ENCODE measurements around the gene COL1A2.

The COL1A2 gene

DNA sequence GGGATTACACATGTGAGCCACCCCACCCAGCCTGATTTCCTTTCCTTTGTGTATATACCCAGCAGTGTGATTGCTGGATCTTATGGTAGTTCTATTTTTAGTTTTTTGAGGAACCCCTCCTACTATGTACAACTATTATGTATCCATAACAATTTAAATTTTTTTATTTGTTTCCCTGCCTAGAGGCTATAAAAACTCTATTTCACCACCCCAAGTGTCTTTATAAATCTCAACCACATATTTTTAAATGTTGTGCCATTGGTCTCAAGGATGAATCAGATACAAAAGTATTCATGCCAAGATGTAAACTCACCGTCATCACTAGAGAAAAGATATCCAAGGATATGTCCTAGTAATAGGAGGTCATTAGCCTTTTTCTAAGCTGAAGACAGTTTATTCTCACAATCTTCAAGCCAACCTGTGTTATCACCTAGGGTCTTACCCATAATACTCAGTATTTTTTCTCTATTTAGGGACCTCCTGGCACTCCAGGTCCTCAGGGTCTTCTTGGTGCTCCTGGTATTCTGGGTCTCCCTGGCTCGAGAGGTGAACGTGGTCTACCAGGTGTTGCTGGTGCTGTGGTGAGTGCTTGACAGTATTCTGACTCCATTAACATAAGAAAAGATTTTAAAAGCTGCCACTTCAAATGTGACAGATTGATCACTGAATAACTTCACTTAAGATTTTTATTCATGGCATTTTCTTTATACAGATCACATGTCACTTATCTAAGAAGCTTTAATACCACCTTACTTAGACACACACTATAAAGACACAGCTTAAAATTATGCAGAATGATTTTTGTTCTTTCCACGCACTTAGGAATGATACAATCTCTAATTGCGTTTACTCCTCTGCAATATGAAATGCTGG lies 29.4 kb downstream of the COL1A2 start:
- TF ChIP-seq CTCF (conservative IDR thresholded peaks at IDR 0.05; ENCODE audit: low read depth), result no peak
- DNase-seq (ENCODE audit: low spot score), result peak; percentile 27
- ChIA-PET CTCF (no interaction called here), POLR2A (ENCODE audit: low non-redundant PET) (no interaction called here)
- H3K27ac ChIP-seq, result no peak overlapping the region

- POLR2A ChIA-PET (ENCODE audit: low non-redundant PET), result no interaction called here
Measured at GRCh38 chr7:94425546-94425945, 30.9 kb downstream of the COL1A2 start.

GRCh38 chr7:94426980-94427875 lies 32.5 kb downstream of the COL1A2 start:
- CTCF ChIA-PET, result no interaction called here

More at GRCh38 chr7:94425546-94425945, 30.9 kb downstream of the COL1A2 start:
- no peak overlapping the region for H3K27ac ChIP-seq
- no peak for DNase-seq (ENCODE audit: low spot score)
- TF ChIP-seq CTCF (conservative IDR thresholded peaks at IDR 0.05; ENCODE audit: low read depth), result no peak
- CTCF ChIA-PET, result interaction anchor here (0.7 kb wide), 1 partner anchor 323 kb away, joined by 6 read pairs; no protein-coding TSS in a partner anchor

DNA sequence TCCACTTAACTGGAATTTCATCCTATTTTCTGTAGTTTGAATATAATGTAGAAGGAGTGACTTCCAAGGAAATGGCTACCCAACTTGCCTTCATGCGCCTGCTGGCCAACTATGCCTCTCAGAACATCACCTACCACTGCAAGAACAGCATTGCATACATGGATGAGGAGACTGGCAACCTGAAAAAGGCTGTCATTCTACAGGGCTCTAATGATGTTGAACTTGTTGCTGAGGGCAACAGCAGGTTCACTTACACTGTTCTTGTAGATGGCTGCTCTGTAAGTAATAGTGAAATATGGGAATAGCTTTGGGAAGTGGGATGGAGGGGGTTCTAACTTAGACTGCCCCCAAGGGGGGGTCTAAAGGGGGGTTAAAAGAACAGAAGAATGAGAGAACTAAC lies 34.5 kb downstream of the COL1A2 start:
- POLR2A ChIA-PET (ENCODE audit: low non-redundant PET), result no interaction called here
- no peak overlapping the region for H3K27ac ChIP-seq
- TF ChIP-seq CTCF (conservative IDR thresholded peaks at IDR 0.05; ENCODE audit: low read depth), result no peak
- no peak for DNase-seq (ENCODE audit: low spot score)
- CTCF ChIA-PET, result no interaction called here

More at GRCh38 chr7:94426980-94427875, 32.5 kb downstream of the COL1A2 start:
- POLR2A ChIA-PET (ENCODE audit: low non-redundant PET), result no interaction called here
- no peak for DNase-seq (ENCODE audit: low spot score)
- no peak for TF ChIP-seq CTCF (conservative IDR thresholded peaks at IDR 0.05; ENCODE audit: low read depth)
- no peak overlapping the region for H3K27ac ChIP-seq

DNA sequence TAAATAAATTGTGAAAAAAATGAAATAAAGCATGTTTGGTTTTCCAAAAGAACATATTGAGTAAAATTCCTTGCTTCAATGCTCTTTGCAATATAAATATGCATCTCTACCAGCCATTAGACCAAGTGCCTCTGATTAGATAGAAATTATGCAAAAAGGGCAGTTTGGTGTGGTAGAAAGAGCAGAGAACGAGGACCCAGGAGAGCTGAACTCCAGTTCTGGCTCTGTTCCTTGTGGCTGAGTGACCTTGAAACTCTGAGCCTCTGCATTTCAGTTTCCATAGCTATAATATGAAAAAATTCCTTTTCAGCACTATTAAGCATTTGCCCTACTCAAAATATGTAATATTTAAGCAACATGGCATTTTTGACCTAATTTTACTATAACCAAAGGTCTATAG lies 36.5 kb downstream of the COL1A2 start:
- POLR2A ChIA-PET (ENCODE audit: low non-redundant PET), result no interaction called here
- CTCF ChIA-PET, result interaction anchor here (0.7 kb wide), 1 partner anchor 557 kb away, joined by 4 read pairs; no protein-coding TSS in a partner anchor
- TF ChIP-seq CTCF (conservative IDR thresholded peaks at IDR 0.05; ENCODE audit: low read depth), result no peak
- no peak for DNase-seq (ENCODE audit: low spot score)
- no peak overlapping the region for H3K27ac ChIP-seq

DNA sequence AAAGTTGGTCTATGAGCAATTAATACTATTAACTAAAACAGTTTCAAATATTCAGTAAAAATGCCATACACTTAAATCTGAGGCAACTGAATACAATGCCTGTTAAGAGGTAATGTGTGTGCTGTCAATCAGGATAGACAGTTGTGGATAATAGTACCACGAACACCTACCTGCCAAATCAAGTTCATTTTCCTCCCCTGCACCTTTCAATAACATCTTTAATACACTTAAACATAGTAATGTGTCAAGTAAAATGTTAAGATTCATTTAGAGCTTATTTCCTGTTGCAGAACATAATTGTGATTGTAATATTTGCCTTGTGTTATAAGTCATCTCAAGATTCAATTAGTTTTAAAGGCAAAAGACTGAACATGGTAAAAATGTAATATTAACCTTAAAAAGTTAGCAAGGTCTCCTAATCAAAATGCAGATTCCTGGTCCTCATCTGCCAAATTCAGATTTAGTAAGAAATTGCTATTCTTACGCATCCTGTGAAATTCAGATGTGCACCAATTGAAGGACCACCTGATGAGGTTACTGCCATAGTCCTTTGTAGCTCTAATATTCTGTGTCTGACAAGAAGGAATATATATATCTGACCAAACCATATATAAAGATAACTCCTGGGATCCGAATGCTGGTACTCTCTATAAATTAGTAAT lies 37.1 kb downstream of the COL1A2 start:
- no peak for DNase-seq (ENCODE audit: low spot score)
- POLR2A ChIA-PET (ENCODE audit: low non-redundant PET), result no interaction called here
- CTCF ChIA-PET, result no interaction called here
- no peak overlapping the region for H3K27ac ChIP-seq
- no peak for TF ChIP-seq CTCF (conservative IDR thresholded peaks at IDR 0.05; ENCODE audit: low read depth)
